ENCODE measurements around the gene MTUS2. TPM values are rescaled to one million over a fixed set of nuclear protein-coding genes. Genes with fewer than 3 reads are reported as not detected.

Gene MTUS2
- total and polyA plus RNA-seq, 9 of the 15 experiments (the other 6 are each of a cell fraction or from before 2014, with no cell fraction given) = 0.01 to 0.28 (median 0.06) TPM; not detected in 1

DNA sequence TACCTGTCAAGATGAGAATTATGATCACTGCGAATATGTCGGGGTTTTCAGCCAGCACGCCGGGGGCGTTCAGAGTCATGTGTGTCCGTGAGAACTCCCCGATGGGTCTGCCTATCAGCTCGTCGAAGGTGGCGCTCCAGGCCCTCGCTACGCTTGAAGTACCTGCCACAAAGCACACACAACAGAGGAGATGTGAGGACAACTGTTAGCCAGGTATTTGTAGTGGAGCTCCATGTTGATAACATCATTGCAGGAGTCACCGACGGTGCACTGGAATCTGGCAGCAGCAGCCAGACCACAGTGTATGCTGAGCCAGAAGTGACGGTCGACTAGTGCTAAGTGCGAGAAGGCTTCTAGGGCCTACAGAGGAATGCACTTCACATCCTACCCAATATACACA is 712.7 kb downstream of the MTUS2 start:
- no peak overlapping the region for H2AFZ ChIP-seq (ENCODE audit: low read depth, low read length)
- no peak for ATAC-seq
- no peaks in the 10 kb centered on the region for H3K4me1 ChIP-seq (replicated peaks in 1 of 2; ENCODE audit: control insufficient read depth in 2 of 2, insufficient read depth in 2 of 2, low read length in 2 of 2)
- CTCF ChIA-PET (ENCODE audit: low intra/inter-chr PET ratio) = no interaction called here
- intact Hi-C loops (cut with micrococcal nuclease) = no loop called here
- H3K9me3 ChIP-seq (replicated peaks; ENCODE audit: control insufficient read depth, insufficient read depth, low read depth, low read length) = no peaks in the 10 kb centered on the region
- H3K27ac ChIP-seq (ENCODE audit: extremely low read depth, low read depth, low read length) = no peak overlapping the region
- peaks cover 73% of the 10 kb centered on the region; the same call in 2 of the 3 replicates for H3K36me3 ChIP-seq (ENCODE audit: control insufficient read depth, insufficient read depth, low read length)
- in situ Hi-C loops (cut with MboI) = no loop called here
- no peak overlapping the region for H3K4me3 ChIP-seq
- POLR2A ChIA-PET = interaction anchor here (0.5 to 0.8 kb wide), 2 partner anchors 1536 to 1805 kb away, joined by 3 to 6 read pairs; no protein-coding TSS in a partner anchor
- H3K9ac ChIP-seq (ENCODE audit: insufficient read depth in 1 of 2, low read depth in 2 of 2, low read length in 2 of 2) = no peak overlapping the region
- DNase-seq (ENCODE audit: extremely low read depth in 1 of 4, low spot score in 3 of 4) = no peak
- TF ChIP-seq OTX1 (CRISPR knock-in tag; IDR thresholded peaks at IDR 0.05) = no peak
- TF ChIP-seq E2F4 (CRISPR knock-in tag; IDR thresholded peaks at IDR 0.05; ENCODE audit: low read depth) = no peak
- TF ChIP-seq, protein P1, sequence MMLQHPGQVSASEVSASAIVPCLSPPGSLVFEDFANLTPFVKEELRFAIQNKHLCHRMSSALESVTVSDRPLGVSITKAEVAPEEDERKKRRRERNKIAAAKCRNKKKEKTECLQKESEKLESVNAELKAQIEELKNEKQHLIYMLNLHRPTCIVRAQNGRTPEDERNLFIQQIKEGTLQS (IDR thresholded peaks at IDR 0.05) = no peak
- TF ChIP-seq, protein P1 (CRISPR knock-in tag; conservative IDR thresholded peaks at IDR 0.05) = no peak
- no peak for TF ChIP-seq TRIM24 (IDR thresholded peaks at IDR 0.05)
- no peak for TF ChIP-seq DIDO1 (tag; IDR thresholded peaks at IDR 0.05; ENCODE audit: low read depth)
- no peak for TF ChIP-seq ZNF695 (CRISPR knock-in tag; IDR thresholded peaks at IDR 0.05)
- no peak for TF ChIP-seq HDAC3 (IDR thresholded peaks at IDR 0.05; ENCODE audit: borderline replicate concordance, partially characterized antibody)
- no peak for TF ChIP-seq ADNP (tag; IDR thresholded peaks at IDR 0.05)
- no peak for TF ChIP-seq RFX1 (IDR thresholded peaks at IDR 0.05)
- no peak overlapping the region for H3K4me2 ChIP-seq (ENCODE audit: insufficient read depth, low read length)
- FAIRE-seq = no peak
- no TSS peak for BruUV-seq (replicated peaks)
- no peaks in the 10 kb centered on the region for H3K9me1 ChIP-seq (ENCODE audit: control insufficient read depth, insufficient read depth, low read length)
- 93% methylated on average over 13 of the region's 17 CpGs for WGBS (ENCODE audit: insufficient coverage, low coverage, missing lambda C conversion rate)
- no peaks in the 10 kb centered on the region for H3K27me3 ChIP-seq (ENCODE audit: control insufficient read depth in 2 of 2, insufficient read depth in 2 of 2, low read length in 2 of 2)
- 0 out of 2 replicates have a peak, but pooled peaks cover 4% of the 10 kb centered on the region for H4K20me1 ChIP-seq (replicated peaks; ENCODE audit: control insufficient read depth, insufficient read depth, low read length)
- no peaks in the 10 kb centered on the region; the same call in 2 of the 3 replicates for H3K79me2 ChIP-seq (ENCODE audit: control insufficient read depth, insufficient read depth, low read length)

Measured in K562 (cell line).